IPS DF 6.9 (cell line): ENCODE data around the gene RORB.

ENCODE experiments used
- DNase-seq: peaks from one replicate; pipeline ENCODE4 v3.0.0-alpha.2; 2013; ENCODE audit warnings: low read depth, low spot score
- H3K27ac ChIP-seq: one replicate; pipeline ENCODE4 v1.5.1; 2013; ENCODE audit warnings: low read length, control low read depth
- H3K27me3 ChIP-seq: 2 replicates; pipeline ENCODE4 v1.6.1; 2013; ENCODE audit warnings: mild to moderate bottlenecking, low read length; ENCODE audit not compliant: control insufficient read depth, insufficient read depth
- H3K36me3 ChIP-seq: 2 replicates; pipeline ENCODE4 v1.6.1; 2013; ENCODE audit warnings: low read length; ENCODE audit not compliant: control insufficient read depth, insufficient read depth
- H3K4me1 ChIP-seq: 2 replicates; pipeline ENCODE4 v1.6.1; 2013; ENCODE audit warnings: low read length; ENCODE audit not compliant: control insufficient read depth, insufficient read depth
- H3K4me3 ChIP-seq: 2 replicates; pipeline ENCODE4 v1.5.1; 2013; ENCODE audit warnings: mild to moderate bottlenecking, low read length
- H3K9me3 ChIP-seq: 2 replicates; pipeline ENCODE4 v1.6.1; 2013; ENCODE audit warnings: low read length, inconsistent platforms; ENCODE audit not compliant: control insufficient read depth, insufficient read depth
- WGBS: extraction: QIAGEN DNeasy Blood & Tissue Kit; methylation state at CpG from one replicate; pipeline ENCODE4 v1.1.7; 2013; ENCODE audit warnings: mixed read lengths, missing lambda C conversion rate; ENCODE audit not compliant: insufficient read length, insufficient coverage; 5-methylcytosine and 5-hydroxymethylcytosine counted together

Gene RORB

DNA sequence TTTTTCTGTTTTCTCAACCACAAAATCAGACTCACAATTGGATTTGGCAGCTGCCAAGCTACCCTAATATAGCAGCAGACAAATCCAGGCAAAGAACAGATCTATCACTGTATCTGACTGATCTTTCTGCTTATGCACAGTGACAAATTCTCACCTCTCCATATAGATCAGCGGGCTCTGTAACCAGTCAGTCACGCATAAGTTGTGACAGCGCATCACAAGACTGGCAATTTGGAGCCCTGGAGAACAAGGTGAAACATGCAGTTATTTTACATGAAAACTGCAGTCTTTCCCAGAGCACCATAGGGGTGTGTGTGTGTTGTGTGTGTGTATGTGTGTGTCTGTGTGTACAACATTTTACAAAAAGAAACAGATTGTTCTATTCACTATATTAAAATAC, 37.7 kb downstream of the RORB start:
- Histone ChIP-seq H3K36me3 (no peaks in the 10 kb centered on the region), H3K27me3 (no peaks in the 10 kb centered on the region), H3K4me1 (no peaks in the 10 kb centered on the region), H3K4me3 (no peak overlapping the region), H3K27ac (no peak overlapping the region), H3K9me3 (no peaks in the 10 kb centered on the region)
- no peak for DNase-seq
- no CpG with 5 or more reads among the region's 3 CpGs for WGBS

DNA sequence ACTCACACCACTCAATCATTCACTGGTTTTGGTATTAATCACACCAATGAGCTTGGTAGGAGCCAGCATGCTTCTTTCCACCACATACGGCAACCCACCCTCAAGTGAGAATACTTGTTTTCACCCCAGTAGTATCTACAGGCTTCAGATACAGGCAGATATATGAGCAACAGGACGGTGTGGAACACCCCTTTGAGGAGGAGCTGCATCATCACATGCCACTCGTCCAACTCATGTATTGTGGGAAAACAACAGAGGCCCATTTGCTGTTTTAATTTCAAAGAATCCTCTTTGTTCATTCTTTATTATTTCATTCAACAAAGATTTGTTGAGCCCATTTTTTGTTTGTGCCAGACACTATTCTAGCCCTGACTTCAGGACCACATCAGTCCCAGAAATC, 46.0 kb downstream of the RORB start:
- H3K4me1 ChIP-seq: 0 out of 2 replicates have a peak, but pooled peaks cover 1% of the 10 kb centered on the region
- no peaks in the 10 kb centered on the region for H3K36me3 ChIP-seq
- no peaks in the 10 kb centered on the region for H3K9me3 ChIP-seq
- no peak overlapping the region for H3K4me3 ChIP-seq
- no CpG with 5 or more reads among the region's 3 CpGs for WGBS
- H3K27me3 ChIP-seq: no peaks in the 10 kb centered on the region
- DNase-seq: no peak
- H3K27ac ChIP-seq: no peak overlapping the region

DNA sequence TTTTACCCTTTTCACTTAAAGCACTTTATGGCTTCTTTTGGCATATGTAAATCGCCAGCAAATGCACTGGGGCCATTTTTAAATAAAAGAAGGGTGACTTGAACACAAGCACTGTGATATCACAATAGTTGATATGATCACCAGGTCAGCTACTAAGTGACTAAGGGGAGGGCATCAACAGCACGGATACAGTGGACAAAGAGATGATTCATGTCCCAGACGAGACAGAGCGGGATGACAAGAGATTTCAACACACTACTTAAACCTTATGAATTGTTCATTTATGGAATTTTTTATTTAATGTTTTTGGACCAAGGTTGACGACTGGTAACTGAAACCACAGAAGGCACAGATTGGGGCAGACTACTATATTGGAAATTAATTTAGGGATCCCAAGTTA, 54.1 kb downstream of the RORB start:
- H3K36me3 ChIP-seq: no peaks in the 10 kb centered on the region
- WGBS: no CpG with 5 or more reads among the region's 5 CpGs
- no peak overlapping the region for H3K4me3 ChIP-seq
- no peaks in the 10 kb centered on the region for H3K9me3 ChIP-seq
- no peaks in the 10 kb centered on the region for H3K4me1 ChIP-seq
- no peaks in the 10 kb centered on the region for H3K27me3 ChIP-seq
- DNase-seq: no peak
- no peak overlapping the region for H3K27ac ChIP-seq

DNA sequence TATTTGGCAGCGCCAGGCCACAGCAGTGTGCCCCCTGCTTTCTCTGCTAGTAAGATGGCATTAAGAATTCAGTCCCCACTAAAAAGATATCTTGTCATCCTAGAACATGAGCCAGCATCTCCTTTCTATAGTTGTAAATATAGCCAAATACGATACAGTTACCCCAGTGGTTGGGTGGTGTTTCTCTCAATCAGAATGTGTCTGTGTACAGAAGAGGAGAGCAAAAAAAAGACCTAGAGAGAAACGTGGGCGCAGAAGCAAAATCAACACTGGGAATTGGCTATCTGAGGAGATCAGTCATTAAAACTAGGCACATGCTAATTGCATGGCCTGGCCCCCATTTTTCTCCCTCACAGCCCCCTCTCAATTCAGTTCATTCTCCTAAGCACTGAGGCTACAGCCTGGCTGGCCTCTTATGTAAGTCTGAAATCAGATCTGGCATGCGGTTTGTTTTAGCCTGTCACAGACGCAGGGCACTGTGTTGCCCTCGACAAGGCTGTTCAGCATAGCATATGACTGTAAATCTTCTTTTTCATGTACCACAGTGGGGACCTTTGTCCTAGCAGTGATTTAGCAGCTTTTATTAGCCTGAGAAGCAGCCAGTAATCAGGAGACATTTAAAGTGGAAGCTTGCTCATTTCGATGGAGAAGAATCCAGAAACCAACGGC, 57.8 kb downstream of the RORB start:
- DNase-seq: no peak
- no peak overlapping the region for H3K4me3 ChIP-seq
- no peaks in the 10 kb centered on the region for H3K36me3 ChIP-seq
- no peak overlapping the region for H3K27ac ChIP-seq
- H3K9me3 ChIP-seq: no peaks in the 10 kb centered on the region
- H3K27me3 ChIP-seq: no peaks in the 10 kb centered on the region
- no peaks in the 10 kb centered on the region for H3K4me1 ChIP-seq
- no CpG with 5 or more reads among the region's 9 CpGs for WGBS

DNA sequence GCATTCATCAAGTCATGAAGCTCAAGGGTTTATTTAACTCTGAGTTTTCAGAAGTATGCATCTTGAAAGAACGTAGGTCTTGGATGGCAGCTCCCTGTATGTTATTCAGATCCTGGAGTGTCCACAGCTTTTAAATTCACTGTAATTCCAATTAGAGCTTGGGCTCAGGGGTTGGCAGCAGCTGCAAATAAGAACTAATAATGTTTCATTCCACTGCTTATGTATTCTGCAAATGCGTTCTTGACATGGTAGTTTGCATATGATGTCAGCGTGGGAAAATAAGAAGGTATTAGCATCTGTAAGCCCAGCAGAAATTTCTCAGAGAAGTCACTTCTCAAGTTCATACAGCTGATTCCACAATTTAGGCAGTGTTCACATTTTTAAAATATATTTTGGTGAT, 58.4 kb downstream of the RORB start:
- no peak for DNase-seq
- Histone ChIP-seq H3K36me3 (no peaks in the 10 kb centered on the region), H3K9me3 (no peaks in the 10 kb centered on the region), H3K4me3 (no peak overlapping the region), H3K27ac (no peak overlapping the region), H3K27me3 (no peaks in the 10 kb centered on the region), H3K4me1 (no peaks in the 10 kb centered on the region)
- no CpG with 5 or more reads among the region's 3 CpGs for WGBS

DNA sequence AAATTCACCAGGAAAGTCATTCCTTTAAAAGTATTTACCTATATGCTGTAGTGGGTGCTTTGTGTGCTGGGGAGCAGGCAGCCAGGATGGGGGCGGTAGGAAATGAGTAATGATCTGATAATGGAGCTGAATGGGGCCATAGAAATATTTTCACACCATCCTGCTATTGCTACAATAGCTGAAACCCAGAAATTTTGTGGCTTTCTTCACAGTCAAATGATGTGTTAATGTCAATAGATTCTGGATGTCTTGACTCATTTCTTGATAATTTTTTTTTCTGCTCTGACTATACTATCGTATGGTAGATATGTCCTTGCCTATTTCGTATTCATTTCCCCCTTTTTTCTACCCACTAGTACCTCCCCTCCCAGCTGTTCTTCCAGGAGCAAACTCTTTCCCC, 59.5 kb downstream of the RORB start:
- no peaks in the 10 kb centered on the region for H3K9me3 ChIP-seq
- H3K27ac ChIP-seq: no peak overlapping the region
- no CpG with 5 or more reads among the region's 3 CpGs for WGBS
- no peak overlapping the region for H3K4me3 ChIP-seq
- no peaks in the 10 kb centered on the region for H3K4me1 ChIP-seq
- no peak for DNase-seq
- no peaks in the 10 kb centered on the region for H3K36me3 ChIP-seq
- H3K27me3 ChIP-seq: no peaks in the 10 kb centered on the region

DNA sequence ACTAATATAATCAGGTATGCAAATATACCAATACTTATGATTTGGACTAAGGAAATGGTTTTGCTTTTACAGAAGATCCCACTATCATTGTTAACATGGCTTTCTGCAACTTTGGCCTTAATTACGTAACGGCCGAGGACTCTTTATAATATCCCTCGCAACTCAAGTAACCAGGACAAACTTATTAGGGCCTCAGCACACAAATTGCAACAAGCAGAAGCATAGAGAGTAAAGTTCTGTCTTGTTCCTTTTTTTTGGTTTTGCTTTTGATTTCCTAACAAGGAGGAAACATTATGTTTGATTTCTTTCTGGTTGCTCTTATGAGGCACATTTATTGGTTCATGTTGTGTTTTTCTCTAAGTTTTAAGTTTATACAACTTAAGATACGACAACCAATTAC, 60.4 kb downstream of the RORB start:
- no peak overlapping the region for H3K4me3 ChIP-seq
- no peaks in the 10 kb centered on the region for H3K4me1 ChIP-seq
- H3K36me3 ChIP-seq: no peaks in the 10 kb centered on the region
- DNase-seq: no peak
- no CpG with 5 or more reads among the region's 5 CpGs for WGBS
- no peaks in the 10 kb centered on the region for H3K27me3 ChIP-seq
- H3K9me3 ChIP-seq: no peaks in the 10 kb centered on the region
- no peak overlapping the region for H3K27ac ChIP-seq

DNA sequence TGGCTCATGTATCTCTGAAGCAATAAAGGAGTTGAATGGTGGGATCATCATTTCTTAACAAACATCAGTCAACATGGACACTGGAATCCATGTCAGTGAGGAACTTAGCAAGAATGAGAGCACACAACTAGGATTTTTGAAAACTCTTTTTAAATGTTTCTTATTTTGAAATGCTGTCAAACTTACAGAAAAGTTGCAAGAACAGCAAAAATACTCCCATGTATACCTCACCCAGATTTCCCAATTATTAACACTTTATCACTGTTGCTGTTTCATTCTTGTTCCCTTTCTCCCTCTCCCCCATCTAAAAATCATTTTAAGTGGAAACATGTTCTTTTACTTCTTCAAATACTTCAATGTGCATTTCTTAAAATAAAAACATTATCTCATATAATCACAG, 65.5 kb downstream of the RORB start:
- Histone ChIP-seq H3K36me3 (no peaks in the 10 kb centered on the region), H3K9me3 (no peaks in the 10 kb centered on the region), H3K4me3 (no peak overlapping the region), H3K4me1 (no peaks in the 10 kb centered on the region), H3K27me3 (no peaks in the 10 kb centered on the region), H3K27ac (no peak overlapping the region)
- no peak for DNase-seq

DNA sequence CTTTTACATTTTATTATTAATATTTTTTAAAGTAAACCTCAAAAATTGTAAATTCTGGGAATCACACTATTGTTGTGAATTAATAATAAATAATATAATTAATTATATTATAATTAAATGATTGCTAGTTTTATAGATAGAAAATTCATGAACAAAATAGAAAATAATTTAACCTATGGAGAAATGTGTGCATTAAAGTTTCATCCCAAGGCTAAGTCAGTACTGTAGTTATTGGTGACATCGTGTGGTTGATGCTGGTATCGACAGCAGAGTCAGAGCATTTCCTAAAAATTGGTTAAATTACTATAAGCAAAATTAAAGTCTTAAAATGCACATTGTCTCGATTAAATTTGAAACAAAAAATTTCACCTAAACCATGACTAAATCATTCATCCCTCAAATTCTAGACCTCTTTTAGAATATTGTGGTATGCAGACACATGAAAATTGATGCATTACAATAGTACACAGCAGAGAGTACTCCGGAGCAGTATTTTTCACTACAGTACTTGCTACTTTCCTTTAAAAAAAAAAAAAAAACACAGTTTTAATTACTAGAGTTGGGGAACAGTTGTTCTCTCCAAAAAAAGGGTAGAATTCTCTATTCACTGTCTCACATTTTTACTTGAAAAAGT, 73.9 kb downstream of the RORB start:
- no peaks in the 10 kb centered on the region for H3K36me3 ChIP-seq
- H3K27ac ChIP-seq: no peak overlapping the region
- DNase-seq: no peak
- H3K4me3 ChIP-seq: no peak overlapping the region
- WGBS: no CpG with 5 or more reads among the region's 4 CpGs
- H3K27me3 ChIP-seq: no peaks in the 10 kb centered on the region
- H3K9me3 ChIP-seq: no peaks in the 10 kb centered on the region
- H3K4me1 ChIP-seq: peaks cover 2% of the 10 kb centered on the region; the same call in 1 of the 2 replicates

DNA sequence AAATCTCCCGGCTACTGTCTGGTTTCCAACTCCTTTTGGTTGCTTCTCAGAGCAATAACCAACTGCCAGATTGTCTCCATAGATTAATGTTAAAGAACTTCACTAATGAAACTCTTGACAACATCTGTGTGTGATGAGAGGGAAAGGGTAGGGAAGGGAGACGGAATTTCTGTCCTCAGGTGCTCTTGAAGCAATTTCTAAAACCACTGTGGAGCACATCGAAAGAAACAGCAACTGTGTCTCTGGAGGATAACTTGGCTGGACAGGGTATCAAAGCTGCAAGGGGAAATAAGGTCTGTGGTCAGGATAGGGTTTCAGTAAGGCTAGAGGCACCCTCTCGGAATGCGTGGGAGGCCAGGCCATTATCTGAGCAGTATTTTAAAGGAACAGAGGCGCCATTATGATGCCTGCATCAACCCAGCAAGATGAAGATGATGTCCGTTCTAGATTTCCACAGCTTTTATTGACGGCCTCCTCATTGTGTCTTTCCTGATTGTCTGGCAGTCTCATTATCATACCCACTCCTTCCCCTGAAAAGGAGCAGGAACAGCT, 76.6 kb downstream of the RORB start:
- no peak for DNase-seq
- Histone ChIP-seq H3K4me1 (peaks cover 4% of the 10 kb centered on the region; the same call in 1 of the 2 replicates), H3K27ac (no peak overlapping the region), H3K9me3 (no peaks in the 10 kb centered on the region), H3K27me3 (no peaks in the 10 kb centered on the region), H3K36me3 (no peaks in the 10 kb centered on the region), H3K4me3 (no peak overlapping the region)
- no CpG with 5 or more reads among the region's 8 CpGs for WGBS

DNA sequence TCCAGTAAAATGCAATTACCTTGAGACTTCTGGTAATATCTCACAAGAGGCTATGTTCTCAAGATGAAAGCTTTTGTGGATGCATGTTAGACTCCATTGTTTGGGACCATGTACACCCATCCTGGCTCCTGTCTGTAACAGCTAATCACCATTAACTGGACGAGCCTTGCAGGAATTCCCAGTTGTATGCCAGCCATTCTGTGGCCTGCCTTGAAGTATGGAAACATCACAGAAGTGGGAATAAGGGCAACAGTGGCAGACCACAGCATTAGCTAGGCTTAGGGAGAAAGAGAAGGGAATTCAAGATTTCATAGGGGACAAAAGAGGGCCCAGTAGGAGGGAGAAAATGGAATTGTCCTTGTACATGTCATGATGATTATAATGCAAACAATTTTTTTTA, 79.0 kb downstream of the RORB start:
- Histone ChIP-seq H3K4me3 (no peak overlapping the region), H3K9me3 (no peaks in the 10 kb centered on the region), H3K27me3 (no peaks in the 10 kb centered on the region), H3K36me3 (no peaks in the 10 kb centered on the region), H3K4me1 (peaks cover 4% of the 10 kb centered on the region; the same call in 1 of the 2 replicates), H3K27ac (no peak overlapping the region)
- WGBS: no CpG with 5 or more reads among the region's 1 CpG
- no peak for DNase-seq
